Middle frontal gyrus (tissue), 1 donor: ENCODE results near the gene PTPN7.

ENCODE experiments used
- DNase-seq: peaks from one replicate; pipeline ENCODE4 v3.0.0-alpha.2; 2015; ENCODE audit warnings: low spot score; ENCODE audit errors: extremely low spot score

The PTPN7 gene

GRCh38 chr1:202107321-202107761 is 53.1 kb downstream of the PTPN7 start:
- DNase-seq: no peak

GRCh38 chr1:202106340-202107254 is 53.8 kb downstream of the PTPN7 start:
- no peak for DNase-seq

GRCh38 chr1:202105571-202106339 is 54.6 kb downstream of the PTPN7 start:
- DNase-seq: no peak

GRCh38 chr1:202104073-202104472 is 56.3 kb downstream of the PTPN7 start:
- DNase-seq: no peak

- DNase-seq: no peak
These were observed 59.2 kb downstream of the PTPN7 start for GRCh38 chr1:202101184-202101583.
